Measurements from ENCODE around the gene ABTB2.

The ABTB2 gene

GRCh38 chr11:34218067-34218466 lies 139.7 kb downstream of the ABTB2 start:
- DNase-seq = no peak

- no peak for DNase-seq
Measured at GRCh38 chr11:34216706-34217105, 141.1 kb downstream of the ABTB2 start.

GRCh38 chr11:34215806-34216453 lies 141.9 kb downstream of the ABTB2 start:
- no peak for DNase-seq

GRCh38 chr11:34214961-34215805 lies 142.6 kb downstream of the ABTB2 start:
- no peak for DNase-seq

- no peak for DNase-seq
Measured at GRCh38 chr11:34213366-34213765, 144.4 kb downstream of the ABTB2 start.

GRCh38 chr11:34212566-34212965 lies 145.2 kb downstream of the ABTB2 start:
- DNase-seq = no peak

- peak in 1 of 56 donors; percentile 7 for DNase-seq
Measured at GRCh38 chr11:34209809-34210208, 148.0 kb downstream of the ABTB2 start.

- DNase-seq = no peak
Measured at GRCh38 chr11:34208266-34209135, 149.3 kb downstream of the ABTB2 start.

- DNase-seq = no peak
Measured at GRCh38 chr11:34207487-34208180, 150.2 kb downstream of the ABTB2 start.

- no peak for DNase-seq
Measured at GRCh38 chr11:34206407-34207300, 151.2 kb downstream of the ABTB2 start.

- no peak for DNase-seq
Measured at GRCh38 chr11:34205326-34206035, 152.3 kb downstream of the ABTB2 start.

GRCh38 chr11:34204396-34205279 lies 153.2 kb downstream of the ABTB2 start:
- peak in 2 of 56 donors; percentile 12 to 18 for DNase-seq

- no peak for DNase-seq
Measured at GRCh38 chr11:34203377-34203871, 154.4 kb downstream of the ABTB2 start.

- no peak for DNase-seq
Measured at GRCh38 chr11:34201129-34201528, 156.7 kb downstream of the ABTB2 start.

GRCh38 chr11:34199525-34199924 lies 158.3 kb downstream of the ABTB2 start:
- DNase-seq = no peak

- DNase-seq = no peak
Measured at GRCh38 chr11:34198523-34198922, 159.3 kb downstream of the ABTB2 start.

GRCh38 chr11:34197256-34197655 lies 160.6 kb downstream of the ABTB2 start:
- DNase-seq = no peak

All from nucleus accumbens (tissue), 56 donors.